SK-N-SH (cell line): Measurements from ENCODE around the gene SDC3. TPM values are rescaled to one million over a fixed set of nuclear protein-coding genes. Genes with fewer than 3 reads are reported as not detected.
A peak's percentile ranks its signal among the peaks of the same experiment; 100 is the strongest.

ENCODE experiments used
- CTCF ChIA-PET: fragments of 300-600, 350-600 bp; formaldehyde crosslinking; extraction: SDS; loops from one replicate; lab custom pipeline; 2021; lab: Yijun Ruan, JAX
- POLR2A ChIA-PET: fragments of 350-600 bp; sonication (Branson Sonifier 250); formaldehyde crosslinking; extraction: SDS; loops from one replicate; lab custom pipeline; 2020; ENCODE audit warnings: antibody characterized with exemption, inconsistent platforms; lab: Yijun Ruan, JAX
- DNase-seq: peaks from one replicate; pipeline ENCODE4 v3.0.0; 2012
- H2AFZ ChIP-seq: fragments of 200-600 bp; sonication (generic); 2 replicates; pipeline ENCODE4 v1.8.1; 2016; ENCODE audit warnings: antibody characterized with exemption, mild to moderate bottlenecking, low read depth
- H3F3A ChIP-seq: fragments of 200-600 bp; sonication (generic); replicated peaks from 2 replicates; pipeline ENCODE3; 2016; ENCODE audit warnings: antibody characterized with exemption, mild to moderate bottlenecking; ENCODE audit not compliant: insufficient read depth
- H3K27ac ChIP-seq, 2 experiments: fragments of 200-500 bp in 1 of 2; fragments of 200-600 bp in 1 of 2; sonication (Bioruptor generic) in 1 of 2; sonication (generic), shearing (Covaris generic) in 1 of 2; 2 replicates each; pipeline versions ENCODE4 v1.5.1 to v1.6.1; 2014 to 2016; ENCODE audit warnings: low read depth in 2 of 2, inconsistent platforms in 1 of 2, low read length in 1 of 2, mild to moderate bottlenecking in 1 of 2, mixed read lengths in 1 of 2
- H3K27me3 ChIP-seq: fragments of 200-600 bp; sonication (generic), shearing (Covaris generic); 2 replicates; pipeline ENCODE4 v1.6.1; 2016; ENCODE audit warnings: mixed run types; ENCODE audit not compliant: insufficient read depth
- H3K36me3 ChIP-seq, 2 experiments: fragments of 200-500 bp in 1 of 2; fragments of 200-600 bp in 1 of 2; sonication (Bioruptor generic) in 1 of 2; sonication (generic) in 1 of 2; replicated peaks in 1 of 2; 2 replicates each; pipeline versions ENCODE3 to v1.5.1; 2014 to 2016; ENCODE audit warnings: low read length in 1 of 2, mild to moderate bottlenecking in 1 of 2; ENCODE audit not compliant: insufficient read depth in 2 of 2, control insufficient read depth in 1 of 2
- H3K4me1 ChIP-seq, 2 experiments: fragments of 200-500 bp in 1 of 2; fragments of 200-600 bp in 1 of 2; sonication (Bioruptor generic) in 1 of 2; sonication (generic), shearing (Covaris generic) in 1 of 2; 2 replicates each; pipeline versions ENCODE4 v1.5.1 to v1.6.1; 2014 to 2016; ENCODE audit warnings: low read depth in 1 of 2, low read length in 1 of 2, mixed run types in 1 of 2; ENCODE audit not compliant: insufficient read depth in 2 of 2, control insufficient read depth in 1 of 2
- H3K4me2 ChIP-seq: fragments of 200-600 bp; sonication (generic), shearing (Covaris generic); 2 replicates; pipeline ENCODE4 v1.6.1; 2017; ENCODE audit warnings: mixed run types
- H3K4me3 ChIP-seq, 2 experiments: fragments of 200-500 bp in 1 of 2; fragments of 200-600 bp in 1 of 2; sonication (Bioruptor generic) in 1 of 2; sonication (generic), shearing (Covaris generic) in 1 of 2; 2 replicates each; pipeline versions ENCODE4 v1.5.1 to v1.8.1; 2014 to 2016; ENCODE audit warnings: low read depth in 2 of 2, inconsistent platforms in 1 of 2, low read length in 1 of 2, mild to moderate bottlenecking in 1 of 2, mixed read lengths in 1 of 2, moderate library complexity in 1 of 2
- H3K79me2 ChIP-seq: fragments of 200-600 bp; sonication (generic); 2 replicates; pipeline ENCODE4 v1.8.1; 2017; ENCODE audit warnings: mild to moderate bottlenecking; ENCODE audit not compliant: insufficient read depth
- H3K9ac ChIP-seq: fragments of 200-600 bp; sonication (generic); 2 replicates; pipeline ENCODE4 v1.6.1; 2017; ENCODE audit warnings: mixed run types
- H3K9me2 ChIP-seq: fragments of 200-600 bp; sonication (generic); 2 replicates; pipeline ENCODE4 v1.6.1; 2017; ENCODE audit warnings: mixed run types
- H3K9me3 ChIP-seq: fragments of 200-600 bp; sonication (generic); 2 replicates; pipeline ENCODE4 v1.6.1; 2017; ENCODE audit warnings: mixed run types, mild to moderate bottlenecking, moderate library complexity
- H4K20me1 ChIP-seq: fragments of 200-600 bp; sonication (generic); 2 replicates; pipeline ENCODE4 v1.6.1; 2017; ENCODE audit warnings: mild to moderate bottlenecking, mixed run types; ENCODE audit not compliant: insufficient read depth
- CHD2 ChIP-seq: fragments of 150-350 bp; IDR thresholded peaks from 2 replicates; pipeline ENCODE4 v1.6.1; 2018; ENCODE audit warnings: low read length; ENCODE audit not compliant: partially characterized antibody
- CTCF ChIP-seq: fragments of 200-600 bp; sonication (generic); IDR thresholded peaks from 2 replicates; pipeline ENCODE4 v1.6.1; 2017; ENCODE audit warnings: antibody characterized with exemption, mild to moderate bottlenecking, moderate library complexity
- FOSL2 ChIP-seq: IDR thresholded peaks from 2 replicates; pipeline ENCODE4 v1.4.0; 2012; ENCODE audit warnings: low read depth, mild to moderate bottlenecking, moderate library complexity, borderline replicate concordance
- IRF3 ChIP-seq: fragments of 150-350 bp; IDR thresholded peaks from 2 replicates; pipeline ENCODE4 v1.6.1; 2016; ENCODE audit warnings: mild to moderate bottlenecking, low read depth, low read length
- MAX ChIP-seq: IDR thresholded peaks from 2 replicates; pipeline ENCODE4 v1.4.0; 2012; ENCODE audit warnings: low read depth
- NRF1 ChIP-seq: IDR thresholded peaks from 2 replicates; pipeline ENCODE4 v1.6.1; 2012; ENCODE audit warnings: low read depth, mild to moderate bottlenecking, low read length
- POLR2AphosphoS5 ChIP-seq: IDR thresholded peaks from 2 replicates; pipeline ENCODE4 v1.6.1; 2012; ENCODE audit warnings: low read depth, low read length
- REST ChIP-seq: IDR thresholded peaks from 2 replicates; pipeline ENCODE4 v1.6.1; 2012; ENCODE audit warnings: mild to moderate bottlenecking, low read depth, low read length, moderate library complexity
- TEAD4 ChIP-seq: IDR thresholded peaks from 2 replicates; pipeline ENCODE4 v1.4.0; 2012; ENCODE audit warnings: mild to moderate bottlenecking, borderline replicate concordance; ENCODE audit not compliant: insufficient read depth
- USF1 ChIP-seq: IDR thresholded peaks from 2 replicates; pipeline ENCODE4 v1.4.0; 2012; ENCODE audit warnings: low read depth, borderline replicate concordance
- WGBS: methylation state at CpG from one replicate; pipeline ENCODE4 v1.1.6; 2017; ENCODE audit warnings: low lambda C conversion rate; 5-methylcytosine and 5-hydroxymethylcytosine counted together
- polyA plus RNA-seq, 3 experiments: library from polyadenylated mRNA; depleted of rRNA; stranded (reverse); fragments of >200 nt; gene quantifications; 2 replicates each; pipeline ENCODE4 v1.2.3, GENCODE V29; 2012

Gene SDC3
- polyA plus RNA-seq, 1 of the 3 experiments (the other 2 are of a cell fraction), result 18.8 TPM

- no peak for TF ChIP-seq IRF3
- no peak for TF ChIP-seq CHD2
- TF ChIP-seq REST, result no peak
- peak; percentile 33; the same call in 1 of the 2 replicates for TF ChIP-seq FOSL2
- TF ChIP-seq MAX, result no peak
- no peak for TF ChIP-seq CTCF
- TF ChIP-seq NRF1, result no peak
Observed at GRCh38 chr1:30919025-30919881, 10.7 kb upstream of the SDC3 start (continued).

- WGBS, result 95% methylated on average over 9 of the region's 12 CpGs
- ChIA-PET CTCF (interaction anchor here (0.6 to 47.0 kb wide), 6 partner anchors 26 to 253 kb away, joined by 3 to 1422 read pairs (median 82); no protein-coding TSS in a partner anchor), POLR2A (no interaction called here)
- peaks cover 6 to 19% of the 10 kb centered on the region in 2 experiments; a peak in 3 of 4 replicates for H3K4me1 ChIP-seq
- no peak overlapping the region for H2AFZ ChIP-seq
- H3K27ac ChIP-seq, result no peak overlapping the region
- H4K20me1 ChIP-seq, result no peaks in the 10 kb centered on the region
- no peak overlapping the region for H3K4me3 ChIP-seq
- no peak for DNase-seq
- H3K36me3 ChIP-seq, result no peaks in the 10 kb centered on the region
- H3F3A ChIP-seq, result no peaks in the 10 kb centered on the region
- H3K27me3 ChIP-seq, result no peaks in the 10 kb centered on the region
- H3K79me2 ChIP-seq, result no peaks in the 10 kb centered on the region
- no peaks in the 10 kb centered on the region for H3K9me3 ChIP-seq
- H3K4me2 ChIP-seq, result no peak overlapping the region
- no peak overlapping the region for H3K9ac ChIP-seq
- no peak for TF ChIP-seq POLR2AphosphoS5
- TF ChIP-seq IRF3, result no peak
- no peak for TF ChIP-seq TEAD4
- no peak for TF ChIP-seq MAX
- TF ChIP-seq USF1, result no peak
- TF ChIP-seq, all 33 proteins: peak for 0
- H3K9me2 ChIP-seq, result no peaks in the 10 kb centered on the region
Observed at GRCh38 chr1:30916296-30916695, 7.7 kb upstream of the SDC3 start.
